ENCODE results near the gene KLHL6. TPM values are rescaled to one million over a fixed set of nuclear protein-coding genes. Genes with fewer than 3 reads are reported as not detected.
A peak's percentile ranks its signal among the peaks of the same experiment; 100 is the strongest.

KLHL6 gene
- total RNA-seq, 2 experiments from 2014 or later = 23.9 to 24.2 TPM

DNA sequence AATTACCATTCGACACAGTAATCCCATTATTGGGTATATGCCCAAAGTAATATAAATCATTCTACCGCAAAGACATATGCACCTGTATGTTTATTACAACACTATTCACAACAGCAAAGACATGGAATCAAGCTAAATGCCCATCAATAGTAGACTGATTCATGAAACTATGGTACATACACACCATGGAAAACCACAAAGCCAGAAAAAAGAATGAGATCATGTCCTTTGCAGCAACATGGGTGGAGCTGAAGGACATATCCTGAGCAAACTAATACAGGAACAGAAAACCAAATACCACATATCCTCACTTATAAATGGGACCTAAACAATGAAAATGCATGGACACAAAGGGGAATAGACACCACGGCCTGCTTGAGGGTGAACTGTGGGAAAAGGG lies 116.0 kb downstream of the KLHL6 start:
- Histone ChIP-seq H3K36me3 (ENCODE audit: insufficient read depth, low read length) (no peaks in the 10 kb centered on the region), H3K4me3 (ENCODE audit: low read length) (no peak overlapping the region), H3K9me3 (ENCODE audit: control insufficient read depth in 1 of 2, insufficient read depth in 1 of 2, low read length in 2 of 2) (peaks cover 0 to 17% of the 10 kb centered on the region in 2 experiments), H3K27ac (ENCODE audit: low read depth in 1 of 2, low read length in 2 of 2) (no peak overlapping the region), H3K27me3 (ENCODE audit: control insufficient read depth in 1 of 2, insufficient read depth in 2 of 2, low read length in 2 of 2) (no peaks in the 10 kb centered on the region), H3K4me1 (ENCODE audit: insufficient read depth, low read length) (peaks cover 6% of the 10 kb centered on the region)
- POLR2A ChIA-PET = no interaction called here
- CTCF ChIA-PET = no interaction called here
- Mint-ChIP-seq H3K4me1 (ENCODE audit: low read depth) (peaks cover 5% of the 10 kb centered on the region), H3K9me3 (peaks cover 15% of the 10 kb centered on the region), H3K36me3 (ENCODE audit: low read depth) (no peaks in the 10 kb centered on the region), H3K27me3 (no peaks in the 10 kb centered on the region), H3K27ac (no peak overlapping the region), H3K4me3 (no peak overlapping the region)
- DNase-seq = peak in 1 of 14 experiments; percentile 14
- no peak for ATAC-seq (ENCODE audit: poor library complexity)
- TF ChIP-seq, protein P1, sequence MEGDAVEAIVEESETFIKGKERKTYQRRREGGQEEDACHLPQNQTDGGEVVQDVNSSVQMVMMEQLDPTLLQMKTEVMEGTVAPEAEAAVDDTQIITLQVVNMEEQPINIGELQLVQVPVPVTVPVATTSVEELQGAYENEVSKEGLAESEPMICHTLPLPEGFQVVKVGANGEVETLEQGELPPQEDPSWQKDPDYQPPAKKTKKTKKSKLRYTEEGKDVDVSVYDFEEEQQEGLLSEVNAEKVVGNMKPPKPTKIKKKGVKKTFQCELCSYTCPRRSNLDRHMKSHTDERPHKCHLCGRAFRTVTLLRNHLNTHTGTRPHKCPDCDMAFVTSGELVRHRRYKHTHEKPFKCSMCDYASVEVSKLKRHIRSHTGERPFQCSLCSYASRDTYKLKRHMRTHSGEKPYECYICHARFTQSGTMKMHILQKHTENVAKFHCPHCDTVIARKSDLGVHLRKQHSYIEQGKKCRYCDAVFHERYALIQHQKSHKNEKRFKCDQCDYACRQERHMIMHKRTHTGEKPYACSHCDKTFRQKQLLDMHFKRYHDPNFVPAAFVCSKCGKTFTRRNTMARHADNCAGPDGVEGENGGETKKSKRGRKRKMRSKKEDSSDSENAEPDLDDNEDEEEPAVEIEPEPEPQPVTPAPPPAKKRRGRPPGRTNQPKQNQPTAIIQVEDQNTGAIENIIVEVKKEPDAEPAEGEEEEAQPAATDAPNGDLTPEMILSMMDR (IDR thresholded peaks at IDR 0.05) = no peak
- intact Hi-C loops (cut with DNase I, micrococcal nuclease) = no loop called here

- no peak for DNase-seq
- ChIA-PET POLR2A (no interaction called here), CTCF (no interaction called here)
- Histone ChIP-seq H3K36me3 (ENCODE audit: insufficient read depth, low read length) (no peaks in the 10 kb centered on the region), H3K9me3 (ENCODE audit: control insufficient read depth in 1 of 2, insufficient read depth in 1 of 2, low read length in 2 of 2) (peaks cover 0 to 9% of the 10 kb centered on the region in 2 experiments), H3K27ac (ENCODE audit: low read depth in 1 of 2, low read length in 2 of 2) (no peak overlapping the region), H3K4me3 (ENCODE audit: low read length) (no peak overlapping the region), H3K27me3 (ENCODE audit: control insufficient read depth in 1 of 2, insufficient read depth in 2 of 2, low read length in 2 of 2) (no peaks in the 10 kb centered on the region), H3K4me1 (ENCODE audit: insufficient read depth, low read length) (peaks cover 6% of the 10 kb centered on the region)
- H3K9me3 Mint-ChIP-seq = peaks cover 15% of the 10 kb centered on the region
- ATAC-seq (ENCODE audit: poor library complexity) = no peak
- no peaks in the 10 kb centered on the region for H3K27me3 Mint-ChIP-seq
- H3K36me3 Mint-ChIP-seq (ENCODE audit: low read depth) = no peaks in the 10 kb centered on the region
- H3K4me3 Mint-ChIP-seq = no peak overlapping the region
- H3K27ac Mint-ChIP-seq = no peak overlapping the region
- peaks cover 5% of the 10 kb centered on the region for H3K4me1 Mint-ChIP-seq (ENCODE audit: low read depth)
- intact Hi-C loops (cut with DNase I, micrococcal nuclease) = no loop called here
- TF ChIP-seq, protein P1 (IDR thresholded peaks at IDR 0.05) = no peak
These were observed 116.8 kb downstream of the KLHL6 start for GRCh38 chr3:183438735-183439134.

GRCh38 chr3:183437666-183438564 lies 117.6 kb downstream of the KLHL6 start:
- intact Hi-C loops (cut with DNase I, micrococcal nuclease) = no loop called here
- H3K4me1 Mint-ChIP-seq (ENCODE audit: low read depth) = peaks cover 5% of the 10 kb centered on the region
- POLR2A ChIA-PET = no interaction called here

More at GRCh38 chr3:183437666-183438564, 117.6 kb downstream of the KLHL6 start:
- Histone ChIP-seq H3K27ac (ENCODE audit: low read depth in 1 of 2, low read length in 2 of 2) (no peak overlapping the region), H3K36me3 (ENCODE audit: insufficient read depth, low read length) (no peaks in the 10 kb centered on the region), H3K27me3 (ENCODE audit: control insufficient read depth in 1 of 2, insufficient read depth in 2 of 2, low read length in 2 of 2) (no peaks in the 10 kb centered on the region), H3K9me3 (ENCODE audit: control insufficient read depth in 1 of 2, insufficient read depth in 1 of 2, low read length in 2 of 2) (peaks cover 0 to 3% of the 10 kb centered on the region in 2 experiments), H3K4me3 (ENCODE audit: low read length) (no peak overlapping the region), H3K4me1 (ENCODE audit: insufficient read depth, low read length) (peaks cover 6% of the 10 kb centered on the region)
- Mint-ChIP-seq H3K27me3 (no peaks in the 10 kb centered on the region), H3K36me3 (ENCODE audit: low read depth) (no peaks in the 10 kb centered on the region), H3K9me3 (peaks cover 8% of the 10 kb centered on the region), H3K4me3 (no peak overlapping the region), H3K27ac (no peak overlapping the region)
- CTCF ChIA-PET = no interaction called here
- TF ChIP-seq, protein P1 (IDR thresholded peaks at IDR 0.05) = no peak
- DNase-seq (no peak), ATAC-seq (ENCODE audit: poor library complexity) (no peak)

Other genes with a start within 250 kb of the KLHL6 start
- 1 to 10 TPM; 3.8 to 4.1 TPM for gene MCF2L2, start 127.1 kb downstream of the KLHL6 start, total RNA-seq
- gene KLHL24, start 79.9 kb upstream of the KLHL6 start, total RNA-seq = 100 to 1,000 TPM; 190 to 191 TPM
- gene YEATS2, start 142.1 kb upstream of the KLHL6 start, total RNA-seq = 10 to 100 TPM; 14.6 to 15.9 TPM

Data from CD4-positive, alpha-beta T cell (primary cell).